ENCODE measurements around the gene SPAG7.

GRCh38 chr17:4971826-4972225 lies 4.2 kb upstream of the SPAG7 start:
- TF ChIP-seq CTCF (IDR thresholded peaks at IDR 0.05; ENCODE audit: low read length) = no peak
- no peak for TF ChIP-seq EZH2 (IDR thresholded peaks at IDR 0.05; ENCODE audit: borderline replicate concordance, low read length)

Measured in OCI-LY1 (cell line).